Upper lobe of left lung (tissue), 4 donors: ENCODE data around the gene GARRE1.

ENCODE experiments used
- POLR2A ChIP-seq, 4 donors: fragments of 450-650 bp; IDR thresholded peaks; one replicate each; pipeline ENCODE4 v1.5.1; 2016 to 2017; ENCODE audit warnings: antibody characterized with exemption in 4 of 4, mild to moderate bottlenecking in 2 of 4
- POLR2AphosphoS5 ChIP-seq, 2 donors: sonication (generic); formaldehyde crosslinking; IDR thresholded peaks; one replicate each; pipeline ENCODE4 v1.5.1; 2017; ENCODE audit warnings: antibody characterized with exemption in 2 of 2
- TF ChIP-seq, protein P1 (sequence below), 6 experiments: fragments of 450-650 bp in 4 of 6; fragments of 200-600 bp in 2 of 6; sonication (generic) in 2 of 6; IDR thresholded peaks; one replicate each; pipeline ENCODE4 v1.5.1; 2016 to 2019; ENCODE audit warnings: antibody characterized with exemption in 6 of 6

- TF ChIP-seq, protein P1, sequence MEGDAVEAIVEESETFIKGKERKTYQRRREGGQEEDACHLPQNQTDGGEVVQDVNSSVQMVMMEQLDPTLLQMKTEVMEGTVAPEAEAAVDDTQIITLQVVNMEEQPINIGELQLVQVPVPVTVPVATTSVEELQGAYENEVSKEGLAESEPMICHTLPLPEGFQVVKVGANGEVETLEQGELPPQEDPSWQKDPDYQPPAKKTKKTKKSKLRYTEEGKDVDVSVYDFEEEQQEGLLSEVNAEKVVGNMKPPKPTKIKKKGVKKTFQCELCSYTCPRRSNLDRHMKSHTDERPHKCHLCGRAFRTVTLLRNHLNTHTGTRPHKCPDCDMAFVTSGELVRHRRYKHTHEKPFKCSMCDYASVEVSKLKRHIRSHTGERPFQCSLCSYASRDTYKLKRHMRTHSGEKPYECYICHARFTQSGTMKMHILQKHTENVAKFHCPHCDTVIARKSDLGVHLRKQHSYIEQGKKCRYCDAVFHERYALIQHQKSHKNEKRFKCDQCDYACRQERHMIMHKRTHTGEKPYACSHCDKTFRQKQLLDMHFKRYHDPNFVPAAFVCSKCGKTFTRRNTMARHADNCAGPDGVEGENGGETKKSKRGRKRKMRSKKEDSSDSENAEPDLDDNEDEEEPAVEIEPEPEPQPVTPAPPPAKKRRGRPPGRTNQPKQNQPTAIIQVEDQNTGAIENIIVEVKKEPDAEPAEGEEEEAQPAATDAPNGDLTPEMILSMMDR (IDR thresholded peaks at IDR 0.05): peak; percentile 43 to 62 (median 55)
- no peak for TF ChIP-seq POLR2AphosphoS5 (IDR thresholded peaks at IDR 0.05)
- no peak for TF ChIP-seq POLR2A (IDR thresholded peaks at IDR 0.05)
Measured at GRCh38 chr19:34220472-34221063, 33.8 kb upstream of the GARRE1 start.
